GM12865 (cell line): ENCODE data around the gene CASP12.

Experiments used
- DNase-seq: peaks from one replicate; pipeline ENCODE4 v3.0.0; 2010; ENCODE audit warnings: low read depth
- H3K4me3 ChIP-seq: 2 replicates; pipeline ENCODE4 v1.5.1; 2011; ENCODE audit warnings: mild to moderate bottlenecking, low read depth, low read length, control low read depth
- CTCF ChIP-seq: IDR thresholded peaks from 2 replicates; pipeline ENCODE4 v1.5.1; 2011; ENCODE audit warnings: low read length, control low read depth, low read depth, inconsistent platforms; ENCODE audit not compliant: insufficient read depth; ENCODE audit errors: missing control alignments

The CASP12 gene

GRCh38 chr11:104892723-104893511, 5.3 kb downstream of the CASP12 start:
- TF ChIP-seq CTCF: no peak
- no peak overlapping the region for H3K4me3 ChIP-seq
- no peak for DNase-seq

- no peak for TF ChIP-seq CTCF
- no peak for DNase-seq
- no peak overlapping the region for H3K4me3 ChIP-seq
Observed at GRCh38 chr11:104891135-104891534, 7.1 kb downstream of the CASP12 start.

GRCh38 chr11:104883342-104883741, 14.9 kb downstream of the CASP12 start:
- no peak for DNase-seq
- TF ChIP-seq CTCF: no peak
- H3K4me3 ChIP-seq: no peak overlapping the region

- DNase-seq: peak; percentile 37
- no peak for TF ChIP-seq CTCF
- H3K4me3 ChIP-seq: no peak overlapping the region
Observed at GRCh38 chr11:104881117-104881794, 17.0 kb downstream of the CASP12 start.

- no peak for TF ChIP-seq CTCF
- no peak for DNase-seq
Observed at GRCh38 chr11:104879514-104880190, 18.6 kb downstream of the CASP12 start.

GRCh38 chr11:104876861-104877431, 21.3 kb downstream of the CASP12 start:
- H3K4me3 ChIP-seq: no peak overlapping the region
- DNase-seq: peak; percentile 22
- no peak for TF ChIP-seq CTCF

More at GRCh38 chr11:104879514-104880190, 18.6 kb downstream of the CASP12 start:
- H3K4me3 ChIP-seq: no peak overlapping the region
